ENCODE measurements around the gene SAMD7.

The SAMD7 gene

GRCh38 chr3:169879845-169880575 lies 31.4 kb upstream of the SAMD7 start:
- DNase-seq (ENCODE audit: low read depth, low spot score) = no peak
- no peak overlapping the region for H3K4me3 ChIP-seq (ENCODE audit: low read depth, low read length)
- no peak for TF ChIP-seq CTCF (IDR thresholded peaks at IDR 0.05; ENCODE audit: insufficient read depth, low read length, missing control alignments)
- CTCF ChIA-PET = interaction anchor here (1.2 to 1.6 kb wide), 2 partner anchors 9 to 16 kb away, joined by 5 read pairs; no protein-coding TSS in a partner anchor
- POLR2A ChIA-PET = no interaction called here

GRCh38 chr3:169880576-169881250 lies 30.7 kb upstream of the SAMD7 start:
- TF ChIP-seq CTCF (IDR thresholded peaks at IDR 0.05; ENCODE audit: insufficient read depth, low read length, missing control alignments) = no peak
- DNase-seq (ENCODE audit: low read depth, low spot score) = no peak
- CTCF ChIA-PET = interaction anchor here (1.2 to 1.6 kb wide), 2 partner anchors 10 to 17 kb away, joined by 5 read pairs; no protein-coding TSS in a partner anchor
- H3K4me3 ChIP-seq (ENCODE audit: low read depth, low read length) = no peak overlapping the region
- POLR2A ChIA-PET = no interaction called here

GRCh38 chr3:169886671-169887070 lies 24.7 kb upstream of the SAMD7 start:
- no peak for TF ChIP-seq CTCF (IDR thresholded peaks at IDR 0.05; ENCODE audit: insufficient read depth, low read length, missing control alignments)
- DNase-seq (ENCODE audit: low read depth, low spot score) = no peak
- ChIA-PET POLR2A (no interaction called here), CTCF (no interaction called here)
- H3K4me3 ChIP-seq (ENCODE audit: low read depth, low read length) = no peak overlapping the region

GRCh38 chr3:169891886-169892285 lies 19.5 kb upstream of the SAMD7 start:
- TF ChIP-seq CTCF (IDR thresholded peaks at IDR 0.05; ENCODE audit: insufficient read depth, low read length, missing control alignments) = no peak
- no peak overlapping the region for H3K4me3 ChIP-seq (ENCODE audit: low read depth, low read length)
- DNase-seq (ENCODE audit: low read depth, low spot score) = no peak
- ChIA-PET CTCF (no interaction called here), POLR2A (no interaction called here)

- TF ChIP-seq CTCF (IDR thresholded peaks at IDR 0.05; ENCODE audit: insufficient read depth, low read length, missing control alignments) = no peak
Measured at GRCh38 chr3:169894110-169894509, 17.3 kb upstream of the SAMD7 start.

GRCh38 chr3:169895072-169895471 lies 16.3 kb upstream of the SAMD7 start:
- TF ChIP-seq CTCF (IDR thresholded peaks at IDR 0.05; ENCODE audit: insufficient read depth, low read length, missing control alignments) = no peak
- H3K4me3 ChIP-seq (ENCODE audit: low read depth, low read length) = no peak overlapping the region
- DNase-seq (ENCODE audit: low read depth, low spot score) = no peak
- CTCF ChIA-PET = no interaction called here
- POLR2A ChIA-PET = no interaction called here

More at GRCh38 chr3:169894110-169894509, 17.3 kb upstream of the SAMD7 start:
- DNase-seq (ENCODE audit: low read depth, low spot score) = no peak
- CTCF ChIA-PET = no interaction called here
- POLR2A ChIA-PET = no interaction called here
- no peak overlapping the region for H3K4me3 ChIP-seq (ENCODE audit: low read depth, low read length)

Measured in AG04449 (cell line).